GM12801 (cell line): ENCODE measurements around the gene SEC61B.
A peak's percentile ranks its signal among the peaks of the same experiment; 100 is the strongest.

Experiments used
- TF ChIP-seq, protein P1 (sequence below): IDR thresholded peaks from one replicate; pipeline ENCODE4 v1.5.1; 2011; ENCODE audit warnings: control low read depth; ENCODE audit not compliant: insufficient read length; ENCODE audit errors: extremely low read depth

The SEC61B gene

DNA sequence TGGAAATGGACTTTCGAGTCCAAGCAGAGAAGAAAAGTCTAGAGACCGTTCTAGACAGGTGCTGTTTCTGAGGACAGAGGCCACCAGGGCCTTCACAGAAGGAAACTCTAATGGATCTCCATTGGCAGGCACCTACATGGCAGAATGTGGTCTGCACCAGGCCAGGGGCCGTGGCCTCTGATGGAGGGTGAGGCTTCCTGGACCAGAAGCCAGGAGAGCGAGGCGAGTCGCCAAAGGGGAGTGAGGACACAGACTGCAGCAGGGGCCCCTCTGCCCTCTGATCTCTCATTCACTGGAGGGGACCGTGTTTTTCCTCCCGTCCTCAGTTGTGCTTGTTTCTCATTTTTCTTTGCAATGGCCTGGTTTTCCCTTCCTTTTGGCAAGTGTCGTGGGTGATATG is 41.4 kb upstream of the SEC61B start:
- TF ChIP-seq, protein P1, sequence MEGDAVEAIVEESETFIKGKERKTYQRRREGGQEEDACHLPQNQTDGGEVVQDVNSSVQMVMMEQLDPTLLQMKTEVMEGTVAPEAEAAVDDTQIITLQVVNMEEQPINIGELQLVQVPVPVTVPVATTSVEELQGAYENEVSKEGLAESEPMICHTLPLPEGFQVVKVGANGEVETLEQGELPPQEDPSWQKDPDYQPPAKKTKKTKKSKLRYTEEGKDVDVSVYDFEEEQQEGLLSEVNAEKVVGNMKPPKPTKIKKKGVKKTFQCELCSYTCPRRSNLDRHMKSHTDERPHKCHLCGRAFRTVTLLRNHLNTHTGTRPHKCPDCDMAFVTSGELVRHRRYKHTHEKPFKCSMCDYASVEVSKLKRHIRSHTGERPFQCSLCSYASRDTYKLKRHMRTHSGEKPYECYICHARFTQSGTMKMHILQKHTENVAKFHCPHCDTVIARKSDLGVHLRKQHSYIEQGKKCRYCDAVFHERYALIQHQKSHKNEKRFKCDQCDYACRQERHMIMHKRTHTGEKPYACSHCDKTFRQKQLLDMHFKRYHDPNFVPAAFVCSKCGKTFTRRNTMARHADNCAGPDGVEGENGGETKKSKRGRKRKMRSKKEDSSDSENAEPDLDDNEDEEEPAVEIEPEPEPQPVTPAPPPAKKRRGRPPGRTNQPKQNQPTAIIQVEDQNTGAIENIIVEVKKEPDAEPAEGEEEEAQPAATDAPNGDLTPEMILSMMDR = no peak

DNA sequence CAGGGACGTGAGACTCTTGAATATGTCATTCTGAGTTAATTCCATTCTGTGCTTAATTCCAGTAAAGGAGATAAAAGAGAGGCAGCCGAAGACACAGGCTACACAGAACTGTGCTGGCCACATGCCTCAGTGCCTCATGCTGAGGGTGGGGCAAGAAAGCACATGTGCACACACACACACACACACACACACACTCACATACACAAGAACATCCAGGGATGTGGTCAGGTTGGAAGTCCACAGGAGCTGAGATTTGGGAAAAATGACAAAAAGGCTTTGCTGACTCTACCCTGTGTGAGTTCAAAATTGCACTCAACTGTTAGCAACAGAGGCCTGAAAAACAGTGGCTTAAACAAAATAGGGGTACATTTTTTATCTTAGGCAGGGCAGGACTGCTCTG is 40.9 kb upstream of the SEC61B start:
- TF ChIP-seq, protein P1 = no peak

DNA sequence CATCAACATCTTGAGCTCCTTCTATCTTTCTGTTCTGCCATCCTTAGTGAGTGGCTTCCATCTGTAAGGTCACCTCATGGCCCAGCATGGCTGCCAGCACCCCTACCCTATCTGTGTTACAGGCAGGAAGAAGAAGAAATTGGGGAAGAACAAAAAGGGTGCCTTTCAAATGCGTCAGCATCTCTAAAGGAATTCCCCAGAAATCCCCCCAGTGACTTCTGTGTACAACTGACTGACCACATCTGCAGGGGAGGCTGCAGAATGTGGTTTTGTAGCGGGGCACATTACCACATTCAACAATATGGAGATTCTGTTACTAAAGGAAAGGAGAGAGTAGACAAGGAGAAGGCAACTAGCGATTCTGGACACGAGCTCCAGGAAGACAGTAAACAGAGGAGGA is 40.5 kb upstream of the SEC61B start:
- TF ChIP-seq, protein P1 = no peak

DNA sequence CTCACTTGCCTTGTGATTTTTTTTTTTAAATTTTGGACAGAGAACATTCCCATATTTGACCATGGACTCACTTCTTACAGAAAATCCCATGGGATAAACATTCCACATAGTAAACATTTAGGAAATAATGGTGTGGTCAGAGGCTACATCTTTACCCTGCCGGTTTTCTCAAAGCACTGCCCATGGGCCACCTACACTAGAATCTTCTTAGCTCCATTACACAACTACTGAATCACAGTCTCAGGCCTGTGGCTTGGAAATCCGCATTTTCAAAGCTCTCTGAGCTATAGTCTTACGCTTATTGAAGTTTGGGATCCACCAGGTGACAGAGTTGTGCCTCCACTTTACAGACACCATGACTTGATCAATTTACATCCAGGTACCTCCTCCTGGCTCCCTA is 39.7 kb upstream of the SEC61B start:
- TF ChIP-seq, protein P1 = no peak

DNA sequence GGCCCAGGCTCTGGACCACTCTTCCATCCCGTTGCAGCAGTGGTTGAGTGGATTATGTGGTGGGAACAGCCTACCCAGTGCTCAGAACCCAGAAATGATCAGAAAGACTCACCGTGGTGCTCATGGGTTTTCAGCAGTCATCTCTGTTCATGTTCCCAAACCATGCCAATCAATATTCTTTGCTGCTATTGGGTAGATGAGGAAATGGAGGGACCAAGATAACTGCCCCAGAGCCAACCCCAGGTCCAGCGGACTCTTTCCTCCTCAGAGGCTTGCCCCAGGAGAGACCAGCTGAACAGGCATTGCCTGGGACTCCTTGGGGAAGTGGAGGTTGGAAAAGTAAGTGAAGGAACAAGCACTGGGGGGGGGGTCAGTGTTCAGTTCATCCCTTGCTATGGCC is 38.5 kb upstream of the SEC61B start:
- TF ChIP-seq, protein P1 = no peak

DNA sequence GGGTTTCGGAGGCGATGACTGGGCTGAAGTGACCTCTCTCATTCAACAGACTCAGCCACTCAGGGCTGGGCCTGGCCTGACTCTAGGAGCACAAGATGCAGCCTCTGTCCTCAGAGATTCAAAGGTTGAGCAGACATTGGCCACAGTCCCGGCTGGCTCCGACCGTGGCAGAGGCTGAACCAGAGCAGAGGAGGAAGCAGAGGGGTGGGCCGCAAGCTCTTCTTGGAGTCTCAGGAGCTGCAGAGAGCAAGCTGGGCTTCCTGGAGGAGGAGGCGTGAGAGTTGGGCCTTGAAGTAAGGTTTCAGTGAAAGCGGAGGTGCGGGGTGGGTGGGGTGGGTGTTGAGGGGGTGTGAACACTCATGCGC is 38.0 kb upstream of the SEC61B start:
- TF ChIP-seq, protein P1 = no peak

DNA sequence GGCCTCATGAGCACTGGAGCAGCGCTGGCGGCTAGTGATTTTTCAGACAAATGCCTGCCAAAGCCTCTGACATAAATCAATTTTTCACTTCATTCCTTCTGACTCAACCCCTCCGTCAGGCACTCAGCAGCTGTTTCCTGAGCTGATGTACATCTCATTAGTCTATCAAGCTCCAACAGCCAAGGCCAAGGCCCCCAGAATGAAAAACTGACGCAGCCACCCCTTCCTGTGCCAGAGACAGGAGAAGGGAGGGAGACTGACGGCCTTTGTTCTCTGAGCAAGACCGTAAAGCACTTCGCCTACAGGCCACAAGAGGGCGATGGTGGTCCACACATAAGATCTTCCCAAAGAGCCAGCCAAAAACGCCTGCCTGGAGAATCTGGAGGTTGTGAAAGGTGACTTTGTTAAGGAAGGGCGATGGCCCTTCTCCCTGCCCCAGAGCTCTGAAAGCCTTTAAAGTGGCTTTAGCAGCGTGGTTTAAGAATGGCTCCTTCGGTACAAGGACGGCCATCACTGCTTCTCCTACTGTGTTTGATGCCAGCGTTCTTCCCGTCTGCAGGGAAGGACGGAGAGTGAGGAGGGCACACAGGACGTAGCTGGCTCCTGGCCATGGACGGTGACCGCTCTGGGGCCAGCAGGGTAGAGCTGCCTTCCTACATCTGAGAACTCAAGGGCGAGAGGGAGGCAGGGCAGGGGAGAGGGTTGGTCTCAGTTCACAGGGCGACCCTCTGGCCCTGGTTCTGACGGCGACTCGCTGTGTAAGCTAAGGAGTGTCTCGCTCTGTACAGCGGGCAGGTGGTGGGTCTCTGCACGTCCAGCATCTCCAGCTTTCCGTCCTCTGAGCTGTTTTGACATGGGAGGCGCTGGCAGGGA is 37.4 kb upstream of the SEC61B start:
- TF ChIP-seq, protein P1 = peak; percentile 17
